ENCODE data around the gene SERPINI1. TPM values are rescaled to one million over a fixed set of nuclear protein-coding genes. Genes with fewer than 3 reads are reported as not detected.
A peak's percentile ranks its signal among the peaks of the same experiment; 100 is the strongest.

SERPINI1 gene
- total and polyA plus RNA-seq, 12 donors = 4.5 to 17.1 (median 10.1) TPM

GRCh38 chr3:167718582-167718981 is 16.9 kb upstream of the SERPINI1 start:
- no peak overlapping the region for H3K27ac ChIP-seq
- intact Hi-C loops (cut with DNase I) = no loop called here
- DNase-seq (no peak), ATAC-seq (no peak)
- H3K9me3 ChIP-seq = no peaks in the 10 kb centered on the region
- no peak for TF ChIP-seq CTCF (IDR thresholded peaks at IDR 0.05)
- no peak overlapping the region for H3K4me3 ChIP-seq
- 96 to 97% methylated on average over 1 of the region's 1 CpG for WGBS, 2 donors
- H3K27me3 ChIP-seq = no peaks in the 10 kb centered on the region
- peaks cover 0 to 15% (median 4%) of the 10 kb centered on the region in 9 donors for H3K4me1 ChIP-seq
- H3K36me3 ChIP-seq = peaks cover 0 to 67% (median 19%) of the 10 kb centered on the region in 9 donors

- intact Hi-C loops (cut with DNase I) = no loop called here
- WGBS, 2 donors = 91 to 92% methylated on average over 4 of the region's 4 CpGs
- Histone ChIP-seq H3K4me3 (no peak overlapping the region), H3K27me3 (no peaks in the 10 kb centered on the region), H3K36me3 (peaks cover 0 to 50% (median 21%) of the 10 kb centered on the region in 9 donors), H3K27ac (no peak overlapping the region), H3K9me3 (no peaks in the 10 kb centered on the region), H3K4me1 (peaks cover 0 to 53% (median 18%) of the 10 kb centered on the region in 9 donors)
- no peak for TF ChIP-seq CTCF (IDR thresholded peaks at IDR 0.05)
- ATAC-seq (no peak), DNase-seq (no peak)
Observed at GRCh38 chr3:167723025-167723512, 12.5 kb upstream of the SERPINI1 start.

DNA sequence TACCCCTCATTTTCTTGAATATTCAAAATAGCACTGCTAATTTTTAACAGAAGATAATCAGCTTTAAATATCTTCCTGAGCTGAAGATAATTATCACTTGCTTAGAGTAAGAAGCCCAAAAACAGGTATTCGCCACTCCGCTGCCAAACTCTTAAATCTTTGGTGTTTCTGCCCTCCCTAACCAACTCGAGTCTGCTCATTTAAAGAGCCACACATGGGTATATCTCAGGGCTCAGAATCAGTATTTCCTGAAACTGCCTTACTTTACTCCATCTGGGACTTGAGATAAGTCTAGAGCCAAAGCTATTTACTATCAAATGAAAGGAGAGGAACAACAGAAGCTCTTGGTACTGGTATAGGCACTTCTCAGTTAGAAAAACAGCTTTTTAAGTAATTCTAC is 11.6 kb upstream of the SERPINI1 start:
- H3K9me3 ChIP-seq = no peaks in the 10 kb centered on the region
- no peak for TF ChIP-seq CTCF (IDR thresholded peaks at IDR 0.05)
- intact Hi-C loops (cut with DNase I) = no loop called here
- peaks cover 0 to 42% (median 13%) of the 10 kb centered on the region in 9 donors for H3K36me3 ChIP-seq
- ATAC-seq = no peak
- 77 to 81% methylated on average over 3 of the region's 3 CpGs for WGBS, 2 donors
- H3K4me3 ChIP-seq = no peak overlapping the region
- no peaks in the 10 kb centered on the region for H3K27me3 ChIP-seq
- H3K27ac ChIP-seq = no peak overlapping the region
- no peak for DNase-seq
- peaks cover 0 to 60% (median 26%) of the 10 kb centered on the region in 9 donors for H3K4me1 ChIP-seq

- 45 to 51% methylated on average over 3 of the region's 3 CpGs for WGBS, 2 donors
- intact Hi-C loops (cut with DNase I) = no loop called here
- ATAC-seq = peak in 6 of 8 donors; percentile 44 to 85 (median 72)
Observed at GRCh38 chr3:167728176-167728575, 7.3 kb upstream of the SERPINI1 start.

More at GRCh38 chr3:167728176-167728575, 7.3 kb upstream of the SERPINI1 start:
- peak overlapping the region in 7 of 10 donors; percentile 19 to 70 (median 52) for H3K27ac ChIP-seq
- no peaks in the 10 kb centered on the region for H3K27me3 ChIP-seq
- peaks cover 0 to 92% (median 61%) of the 10 kb centered on the region in 9 donors for H3K4me1 ChIP-seq
- no peak for TF ChIP-seq CTCF (IDR thresholded peaks at IDR 0.05)
- DNase-seq = no peak
- no peak overlapping the region for H3K4me3 ChIP-seq
- no peaks in the 10 kb centered on the region for H3K9me3 ChIP-seq
- peaks cover 0 to 18% (median 0%) of the 10 kb centered on the region in 9 donors for H3K36me3 ChIP-seq

Measured in heart right ventricle (tissue), 16 donors.